NCI-H2171 (cell line): ENCODE data around the gene AMOT.
"Not testable (repeated sequence)": the region's sequence is repeated elsewhere in the genome, so short reads cannot be mapped to it uniquely, and the experiment has no call there.

ENCODE experiments used
- DNase-seq: peaks from one replicate; lab custom pipeline; 2025; lab: John Stamatoyannopoulos, UW

AMOT gene, protein sequence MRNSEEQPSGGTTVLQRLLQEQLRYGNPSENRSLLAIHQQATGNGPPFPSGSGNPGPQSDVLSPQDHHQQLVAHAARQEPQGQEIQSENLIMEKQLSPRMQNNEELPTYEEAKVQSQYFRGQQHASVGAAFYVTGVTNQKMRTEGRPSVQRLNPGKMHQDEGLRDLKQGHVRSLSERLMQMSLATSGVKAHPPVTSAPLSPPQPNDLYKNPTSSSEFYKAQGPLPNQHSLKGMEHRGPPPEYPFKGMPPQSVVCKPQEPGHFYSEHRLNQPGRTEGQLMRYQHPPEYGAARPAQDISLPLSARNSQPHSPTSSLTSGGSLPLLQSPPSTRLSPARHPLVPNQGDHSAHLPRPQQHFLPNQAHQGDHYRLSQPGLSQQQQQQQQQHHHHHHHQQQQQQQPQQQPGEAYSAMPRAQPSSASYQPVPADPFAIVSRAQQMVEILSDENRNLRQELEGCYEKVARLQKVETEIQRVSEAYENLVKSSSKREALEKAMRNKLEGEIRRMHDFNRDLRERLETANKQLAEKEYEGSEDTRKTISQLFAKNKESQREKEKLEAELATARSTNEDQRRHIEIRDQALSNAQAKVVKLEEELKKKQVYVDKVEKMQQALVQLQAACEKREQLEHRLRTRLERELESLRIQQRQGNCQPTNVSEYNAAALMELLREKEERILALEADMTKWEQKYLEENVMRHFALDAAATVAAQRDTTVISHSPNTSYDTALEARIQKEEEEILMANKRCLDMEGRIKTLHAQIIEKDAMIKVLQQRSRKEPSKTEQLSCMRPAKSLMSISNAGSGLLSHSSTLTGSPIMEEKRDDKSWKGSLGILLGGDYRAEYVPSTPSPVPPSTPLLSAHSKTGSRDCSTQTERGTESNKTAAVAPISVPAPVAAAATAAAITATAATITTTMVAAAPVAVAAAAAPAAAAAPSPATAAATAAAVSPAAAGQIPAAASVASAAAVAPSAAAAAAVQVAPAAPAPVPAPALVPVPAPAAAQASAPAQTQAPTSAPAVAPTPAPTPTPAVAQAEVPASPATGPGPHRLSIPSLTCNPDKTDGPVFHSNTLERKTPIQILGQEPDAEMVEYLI

GRCh38 chrX:112840382-112841113, at the start of gene AMOT:
Gene AMOT, minus strand, starts transcription at chrX:112840831. Its CDS starts 17,705 bp downstream, at chrX:112823126.
- DNase-seq = peak; percentile 56

DNA sequence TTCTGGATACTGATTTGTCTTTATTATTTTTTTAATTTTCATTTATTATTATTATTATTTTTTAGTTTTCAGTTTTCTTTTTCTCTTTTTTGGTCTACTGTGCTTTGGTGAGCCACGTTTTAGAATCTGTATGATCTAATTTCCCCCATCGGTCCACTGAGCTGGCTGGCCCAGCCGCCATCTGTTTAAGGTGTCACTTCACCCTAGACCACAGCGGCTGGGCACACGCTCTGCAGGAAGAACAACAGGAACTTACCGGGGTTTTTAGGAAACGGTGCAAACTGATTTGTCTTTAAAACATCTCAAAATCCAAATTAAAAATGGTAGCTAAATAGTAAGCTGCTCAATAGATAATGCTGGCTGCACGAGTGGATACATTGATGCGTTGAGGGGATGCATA, 48.8 kb upstream of the AMOT start:
- DNase-seq = no peak

DNA sequence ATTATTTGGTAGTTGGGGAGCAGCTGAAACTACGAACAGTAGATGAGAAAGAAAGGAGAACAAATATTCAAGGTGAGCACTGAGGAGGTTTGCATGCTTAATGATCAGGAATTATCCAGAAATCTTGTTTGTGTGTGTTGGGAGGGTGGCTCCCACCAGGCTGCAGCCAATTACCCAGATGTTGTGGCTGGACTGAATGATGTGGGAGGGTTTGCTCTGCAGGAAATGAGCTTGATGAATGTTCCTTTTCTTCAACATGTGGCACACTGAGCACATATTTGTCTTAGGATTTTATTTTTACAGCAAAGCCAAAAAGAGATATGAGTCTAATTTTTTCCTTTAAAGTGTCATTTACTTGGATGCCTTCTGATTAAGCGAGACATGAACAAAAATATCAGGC, 48.3 kb upstream of the AMOT start:
- DNase-seq = no peak

DNA sequence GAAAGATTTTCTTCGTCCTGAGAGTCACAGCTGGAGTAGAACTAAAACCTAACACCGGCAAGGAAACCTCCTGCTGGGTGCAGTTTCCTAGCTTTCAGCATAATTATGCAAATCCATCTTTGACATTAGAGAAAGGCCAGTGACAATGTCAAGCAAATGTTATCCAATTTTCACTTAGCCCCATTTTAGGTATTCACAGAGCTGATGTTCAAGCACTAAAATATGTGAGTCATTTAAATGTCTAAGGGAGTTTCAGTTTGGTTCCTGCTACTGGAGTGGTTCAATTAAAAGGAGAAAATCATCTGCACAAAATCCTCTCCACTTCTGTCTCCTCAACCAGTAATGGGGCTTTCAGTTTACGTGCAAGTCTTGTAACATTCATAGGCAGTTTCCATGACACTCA, 37.1 kb upstream of the AMOT start:
- DNase-seq = no peak

DNA sequence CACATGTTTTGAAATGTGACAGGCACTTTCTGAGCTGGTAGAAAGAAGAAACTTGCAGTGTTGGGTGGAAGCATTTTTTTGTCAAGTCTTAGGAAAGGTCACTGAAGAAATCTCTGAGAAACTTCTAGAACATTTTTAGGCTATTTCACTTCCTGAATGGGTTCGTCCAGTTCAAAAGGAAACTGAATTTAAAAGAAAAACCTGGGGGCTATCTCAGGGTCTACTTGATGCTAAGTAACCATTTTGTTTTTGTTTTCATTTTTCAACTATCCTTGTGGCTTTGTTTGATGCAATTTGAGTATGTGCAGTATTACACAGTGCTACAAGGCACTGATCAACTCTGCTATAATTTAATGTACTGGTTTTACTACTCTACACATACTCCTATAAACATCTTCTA, 34.0 kb upstream of the AMOT start:
- DNase-seq = no peak

DNA sequence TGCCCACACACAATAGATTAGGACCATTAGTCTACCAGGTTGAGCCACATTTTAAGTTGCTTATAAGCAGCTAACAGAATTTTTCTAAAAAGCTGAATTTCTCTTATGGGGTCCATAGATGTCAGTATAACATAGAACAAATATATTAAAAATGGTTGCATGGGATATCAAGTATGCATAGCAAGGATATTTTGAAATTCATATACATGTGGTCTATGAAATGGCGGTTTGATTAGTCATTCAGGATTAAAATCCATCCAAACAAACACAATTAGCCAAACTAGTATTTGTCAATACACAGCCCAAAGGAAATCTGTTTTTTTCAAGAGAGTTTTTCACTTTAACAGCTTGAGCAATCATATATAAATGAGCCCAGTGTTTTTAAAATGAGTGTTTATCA, 33.5 kb upstream of the AMOT start:
- DNase-seq = no peak

GRCh38 chrX:112868586-112868985, 28.0 kb upstream of the AMOT start:
- DNase-seq = no peak

- no peak for DNase-seq
These were observed 26.9 kb upstream of the AMOT start for GRCh38 chrX:112867570-112867969.

GRCh38 chrX:112866175-112866574, 25.5 kb upstream of the AMOT start:
- no peak for DNase-seq

GRCh38 chrX:112865464-112866025, 24.9 kb upstream of the AMOT start:
- DNase-seq = no peak

DNA sequence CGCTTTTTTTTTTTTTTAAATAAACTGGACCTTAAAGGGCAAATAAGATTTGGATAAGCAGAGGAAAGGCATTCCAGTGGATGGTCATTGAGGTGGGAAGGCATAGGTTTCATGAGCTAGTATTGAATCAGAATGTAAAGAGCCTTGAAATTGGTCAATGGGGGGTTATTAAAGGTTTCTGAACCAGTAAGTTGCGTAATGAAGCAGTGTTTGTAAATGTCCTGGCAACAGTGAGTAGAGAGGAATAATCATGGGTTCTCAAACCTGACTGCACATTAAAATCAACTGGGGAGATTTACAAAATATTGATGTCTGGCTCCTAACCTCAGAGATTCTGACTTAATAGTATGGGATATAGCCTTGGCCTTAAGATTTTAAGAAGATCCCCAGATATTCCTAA, 23.2 kb upstream of the AMOT start:
- DNase-seq = no peak

- DNase-seq = no peak
These were observed 16.8 kb upstream of the AMOT start for GRCh38 chrX:112857478-112857878.

- DNase-seq = not testable (repeated sequence)
These were observed 14.3 kb upstream of the AMOT start for GRCh38 chrX:112854901-112855300.

GRCh38 chrX:112852851-112853250, 12.2 kb upstream of the AMOT start:
- peak; percentile 5 for DNase-seq

- peak; percentile 30 for DNase-seq
These were observed 11.2 kb upstream of the AMOT start for GRCh38 chrX:112851806-112852205.

GRCh38 chrX:112851161-112851779, 10.6 kb upstream of the AMOT start:
- no peak for DNase-seq

- DNase-seq = no peak
These were observed 8.4 kb upstream of the AMOT start for GRCh38 chrX:112849016-112849415.

DNA sequence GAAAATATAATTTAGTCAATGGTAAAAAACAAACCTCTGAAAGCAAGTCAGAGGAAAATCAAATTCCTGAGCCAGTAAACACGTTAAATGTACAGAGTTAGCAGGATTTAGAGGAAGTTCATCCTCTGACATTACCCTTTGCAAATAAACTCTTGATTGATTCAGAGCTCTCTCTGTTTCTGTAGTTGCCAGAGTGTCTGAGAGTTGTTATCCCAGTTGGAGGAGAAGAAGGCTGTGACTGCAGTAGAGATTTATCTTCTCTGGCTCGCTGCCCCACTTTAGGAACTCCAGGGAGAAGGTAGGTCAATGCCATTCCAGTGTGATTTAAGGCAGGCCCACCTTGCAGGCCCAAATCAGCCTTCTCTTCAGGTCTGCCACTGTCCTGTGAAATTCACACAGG, 6.2 kb upstream of the AMOT start:
- no peak for DNase-seq

- no peak for DNase-seq
These were observed 5.6 kb upstream of the AMOT start for GRCh38 chrX:112846187-112846586.

- no peak for DNase-seq
These were observed 3.6 kb upstream of the AMOT start for GRCh38 chrX:112844250-112844649.

DNA sequence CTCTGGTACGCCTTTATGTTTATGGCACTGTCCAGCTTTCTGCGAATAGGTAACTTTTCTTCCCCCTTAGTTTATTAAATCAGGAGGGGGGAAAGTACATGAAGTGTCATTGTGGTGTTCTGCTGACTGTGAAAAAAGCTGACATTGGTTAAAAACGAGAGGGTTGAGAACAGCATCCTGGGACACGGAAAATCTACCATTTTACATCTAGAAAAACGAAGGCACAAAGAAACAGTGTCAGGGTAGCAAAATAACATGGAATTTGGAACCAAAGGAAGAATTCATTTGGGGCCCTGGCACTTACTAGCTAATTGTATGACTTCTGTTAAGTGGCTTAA, 1.2 kb upstream of the AMOT start:
- no peak for DNase-seq
